BLaER1 (cell line): ENCODE measurements around the gene SCAMP2.

Experiments
- H3K27ac ChIP-seq: shearing (Covaris generic); formaldehyde crosslinking; 2 replicates; pipeline ENCODE4 v1.8.1; 2022
- H3K27me3 ChIP-seq: shearing (Covaris generic); formaldehyde crosslinking; 2 replicates; pipeline ENCODE4 v1.8.1; 2022
- H3K36me3 ChIP-seq: shearing (Covaris generic); formaldehyde crosslinking; 2 replicates; pipeline ENCODE4 v1.8.1; 2022
- H3K4me1 ChIP-seq: shearing (Covaris generic); formaldehyde crosslinking; 2 replicates; pipeline ENCODE4 v1.8.1; 2022
- H3K4me2 ChIP-seq: shearing (Covaris generic); formaldehyde crosslinking; 2 replicates; pipeline ENCODE4 v1.8.1; 2022
- H3K4me3 ChIP-seq: shearing (Covaris generic); formaldehyde crosslinking; 2 replicates; pipeline ENCODE4 v1.8.1; 2022
- H3K9ac ChIP-seq: shearing (Covaris generic); formaldehyde crosslinking; 2 replicates; pipeline ENCODE4 v1.8.1; 2022
- H3K9me3 ChIP-seq: shearing (Covaris generic); formaldehyde crosslinking; 2 replicates; pipeline ENCODE4 v1.8.1; 2022
- H4K20me1 ChIP-seq: shearing (Covaris generic); formaldehyde crosslinking; 2 replicates; pipeline ENCODE4 v1.8.1; 2022
- Cebpa-rat ChIP-seq: shearing (Covaris generic); IDR thresholded peaks from 2 replicates; pipeline ENCODE4 v1.8.1; 2022

Gene SCAMP2

GRCh38 chr15:74842581-74843444, 30.4 kb downstream of the SCAMP2 start, which contains the start of gene ULK3:
TSS of gene ULK3 (minus strand) at chr15:74843156. CDS start at chr15:74843105, 51 bp downstream.
- H3K9me3 ChIP-seq = no peaks in the 10 kb centered on the region
- H3K4me1 ChIP-seq = peaks cover 91% of the 10 kb centered on the region
- no peak for TF ChIP-seq Cebpa-rat
- peak within 1 kb of the TSS; percentile 93 for H3K27ac ChIP-seq
- peak within 1 kb of the TSS; percentile 92 for H3K4me2 ChIP-seq
- no peaks in the 10 kb centered on the region for H3K27me3 ChIP-seq
- peaks cover 60% of the 10 kb centered on the region for H3K36me3 ChIP-seq
- peak within 1 kb of the TSS; percentile 91 for H3K9ac ChIP-seq
- peaks cover 27% of the 10 kb centered on the region; the same call in 1 of the 2 replicates for H4K20me1 ChIP-seq
- peak within 1 kb of the TSS; percentile 91 for H3K4me3 ChIP-seq

- H4K20me1 ChIP-seq = peaks cover 27% of the 10 kb centered on the region; the same call in 1 of the 2 replicates
- H3K9ac ChIP-seq = peak overlapping the region; percentile 91
- H3K4me3 ChIP-seq = peak overlapping the region; percentile 91
Observed at GRCh38 chr15:74841891-74842373, 31.2 kb downstream of the SCAMP2 start.

GRCh38 chr15:74840851-74841775, 32.1 kb downstream of the SCAMP2 start:
- H3K4me2 ChIP-seq = peak overlapping the region; percentile 92

More at GRCh38 chr15:74841891-74842373, 31.2 kb downstream of the SCAMP2 start:
- Histone ChIP-seq H3K4me2 (peak overlapping the region; percentile 92), H3K27me3 (no peaks in the 10 kb centered on the region), H3K9me3 (no peaks in the 10 kb centered on the region), H3K4me1 (peaks cover 84% of the 10 kb centered on the region), H3K27ac (peak overlapping the region; percentile 93; the same call in 1 of the 2 replicates), H3K36me3 (peaks cover 60% of the 10 kb centered on the region)
- no peak for TF ChIP-seq Cebpa-rat

GRCh38 chr15:74839526-74840395, 33.4 kb downstream of the SCAMP2 start:
- H3K9me3 ChIP-seq = no peaks in the 10 kb centered on the region
- H3K27me3 ChIP-seq = no peaks in the 10 kb centered on the region
- H3K4me3 ChIP-seq = no peak overlapping the region
- H4K20me1 ChIP-seq = peaks cover 27% of the 10 kb centered on the region; the same call in 1 of the 2 replicates
- H3K27ac ChIP-seq = peak overlapping the region; percentile 51
- peaks cover 72% of the 10 kb centered on the region for H3K4me1 ChIP-seq
- H3K4me2 ChIP-seq = peak overlapping the region; percentile 92
- H3K36me3 ChIP-seq = peaks cover 57% of the 10 kb centered on the region
- no peak overlapping the region for H3K9ac ChIP-seq
- no peak for TF ChIP-seq Cebpa-rat

More at GRCh38 chr15:74840851-74841775, 32.1 kb downstream of the SCAMP2 start:
- peak overlapping the region; percentile 91 for H3K9ac ChIP-seq
- peak overlapping the region; percentile 51 for H3K27ac ChIP-seq
- H3K36me3 ChIP-seq = peaks cover 61% of the 10 kb centered on the region
- peaks cover 78% of the 10 kb centered on the region for H3K4me1 ChIP-seq
- peak overlapping the region; percentile 91; the same call in 1 of the 2 replicates for H3K4me3 ChIP-seq
- no peak for TF ChIP-seq Cebpa-rat
- H3K9me3 ChIP-seq = no peaks in the 10 kb centered on the region
- H4K20me1 ChIP-seq = peaks cover 27% of the 10 kb centered on the region; the same call in 1 of the 2 replicates
- no peaks in the 10 kb centered on the region for H3K27me3 ChIP-seq

GRCh38 chr15:74838746-74839525, 34.2 kb downstream of the SCAMP2 start:
- Histone ChIP-seq H3K36me3 (peaks cover 57% of the 10 kb centered on the region), H3K4me1 (peaks cover 72% of the 10 kb centered on the region), H3K9ac (peak overlapping the region; percentile 12; the same call in 1 of the 2 replicates), H4K20me1 (peaks cover 27% of the 10 kb centered on the region; the same call in 1 of the 2 replicates), H3K4me3 (no peak overlapping the region), H3K4me2 (peak overlapping the region; percentile 92), H3K27me3 (no peaks in the 10 kb centered on the region), H3K9me3 (no peaks in the 10 kb centered on the region), H3K27ac (peak overlapping the region; percentile 55)
- TF ChIP-seq Cebpa-rat = no peak

- Histone ChIP-seq H3K27me3 (no peaks in the 10 kb centered on the region), H3K36me3 (peaks cover 57% of the 10 kb centered on the region), H3K9me3 (no peaks in the 10 kb centered on the region), H3K4me3 (no peak overlapping the region), H3K27ac (peak overlapping the region; percentile 55; the same call in 1 of the 2 replicates), H3K4me2 (peak overlapping the region; percentile 92; the same call in 1 of the 2 replicates), H3K4me1 (peaks cover 73% of the 10 kb centered on the region), H3K9ac (0 out of 2 replicates have a peak overlapping the region, but pooled peaks have one; percentile 12), H4K20me1 (peaks cover 27% of the 10 kb centered on the region; the same call in 1 of the 2 replicates)
- no peak for TF ChIP-seq Cebpa-rat
Observed at GRCh38 chr15:74838137-74838516, 35.0 kb downstream of the SCAMP2 start.

GRCh38 chr15:74837482-74838136, 35.6 kb downstream of the SCAMP2 start:
- Histone ChIP-seq H3K9ac (no peak overlapping the region), H3K4me2 (no peak overlapping the region), H3K4me1 (peaks cover 77% of the 10 kb centered on the region), H3K4me3 (no peak overlapping the region), H4K20me1 (peaks cover 27% of the 10 kb centered on the region; the same call in 1 of the 2 replicates), H3K36me3 (peaks cover 57% of the 10 kb centered on the region), H3K27me3 (no peaks in the 10 kb centered on the region), H3K27ac (no peak overlapping the region), H3K9me3 (no peaks in the 10 kb centered on the region)
- TF ChIP-seq Cebpa-rat = no peak
